Measurements from ENCODE around the gene POU6F2. TPM values are rescaled to one million over a fixed set of nuclear protein-coding genes. Genes with fewer than 3 reads are reported as not detected.
A peak's percentile ranks its signal among the peaks of the same experiment; 100 is the strongest.

The POU6F2 gene
- total and polyA plus RNA-seq, 9 of the 15 experiments (the other 6 are each of a cell fraction or from before 2014, with no cell fraction given): 0.29 to 1.5 (median 0.96) TPM

GRCh38 chr7:39465055-39465929, 487.6 kb downstream of the POU6F2 start:
- CTCF ChIA-PET (ENCODE audit: low intra/inter-chr PET ratio): interaction anchor here (0.7 to 2.0 kb wide), 4 partner anchors 390 to 668 kb away, joined by 3 to 20 read pairs (median 14); no protein-coding TSS in a partner anchor
- Histone ChIP-seq H3K9ac (ENCODE audit: insufficient read depth in 1 of 2, low read depth in 2 of 2, low read length in 2 of 2) (no peak overlapping the region), H3K4me3 (no peak overlapping the region), H3K79me2 (ENCODE audit: control insufficient read depth, insufficient read depth, low read length) (no peaks in the 10 kb centered on the region), H3K27me3 (ENCODE audit: control insufficient read depth in 2 of 2, insufficient read depth in 2 of 2, low read length in 2 of 2) (peaks cover 7 to 8% of the 10 kb centered on the region in 2 experiments; a peak in 3 of 5 replicates), H3K9me1 (ENCODE audit: control insufficient read depth, insufficient read depth, low read length) (no peaks in the 10 kb centered on the region), H4K20me1 (replicated peaks; ENCODE audit: control insufficient read depth, insufficient read depth, low read length) (no peaks in the 10 kb centered on the region), H3K36me3 (ENCODE audit: control insufficient read depth, insufficient read depth, low read length) (no peaks in the 10 kb centered on the region), H2AFZ (ENCODE audit: low read depth, low read length) (peak overlapping the region; percentile 41), H3K27ac (ENCODE audit: extremely low read depth, low read depth, low read length) (no peak overlapping the region), H3K4me2 (ENCODE audit: insufficient read depth, low read length) (0 out of 2 replicates have a peak overlapping the region, but pooled peaks have one; percentile 29), H3K4me1 (replicated peaks in 1 of 2; ENCODE audit: control insufficient read depth in 2 of 2, insufficient read depth in 2 of 2, low read length in 2 of 2) (peaks cover 4 to 9% of the 10 kb centered on the region in 2 experiments; a peak in 4 of 5 replicates), H3K9me3 (replicated peaks; ENCODE audit: control insufficient read depth, insufficient read depth, low read depth, low read length) (no peaks in the 10 kb centered on the region)
- DNase-seq (ENCODE audit: extremely low read depth in 1 of 4, low spot score in 3 of 4) (peak; percentile 52 to 70 (median 60)), ATAC-seq (peak; percentile 95), FAIRE-seq (peak; percentile 96)
- BruUV-seq (replicated peaks): no TSS peak
- WGBS (ENCODE audit: insufficient coverage, low coverage, missing lambda C conversion rate): 15% methylated on average over 18 of the region's 18 CpGs
- in situ Hi-C loops (cut with MboI): loop anchor here (5.0 to 10.0 kb wide), 2 partner anchors 533 to 660 kb away; no protein-coding TSS in a partner anchor
- intact Hi-C loops (cut with micrococcal nuclease): loop anchor here (1.0 to 5.0 kb wide), 5 partner anchors 52 to 668 kb away; no protein-coding TSS in a partner anchor
- POLR2A ChIA-PET: interaction anchor here (0.8 kb wide), 1 partner anchor 10 kb away, joined by 4 read pairs; no protein-coding TSS in a partner anchor
- no peak for TF ChIP-seq ZNF445 (CRISPR knock-in tag; IDR thresholded peaks at IDR 0.05; ENCODE audit: low read depth)
- peak; percentile 69 for TF ChIP-seq TEAD4 (IDR thresholded peaks at IDR 0.05; ENCODE audit: low read length)
- TF ChIP-seq TEAD4 (CRISPR knock-in tag; IDR thresholded peaks at IDR 0.05; ENCODE audit: borderline replicate concordance): no peak
- TF ChIP-seq COPS2 (conservative IDR thresholded peaks at IDR 0.05): no peak
- TF ChIP-seq TEAD1 (CRISPR knock-in tag; IDR thresholded peaks at IDR 0.05): peak; percentile 75 to 92
- peak; percentile 98 for TF ChIP-seq NFE2 (IDR thresholded peaks at IDR 0.05; ENCODE audit: low read depth)
- TF ChIP-seq, protein P1, sequence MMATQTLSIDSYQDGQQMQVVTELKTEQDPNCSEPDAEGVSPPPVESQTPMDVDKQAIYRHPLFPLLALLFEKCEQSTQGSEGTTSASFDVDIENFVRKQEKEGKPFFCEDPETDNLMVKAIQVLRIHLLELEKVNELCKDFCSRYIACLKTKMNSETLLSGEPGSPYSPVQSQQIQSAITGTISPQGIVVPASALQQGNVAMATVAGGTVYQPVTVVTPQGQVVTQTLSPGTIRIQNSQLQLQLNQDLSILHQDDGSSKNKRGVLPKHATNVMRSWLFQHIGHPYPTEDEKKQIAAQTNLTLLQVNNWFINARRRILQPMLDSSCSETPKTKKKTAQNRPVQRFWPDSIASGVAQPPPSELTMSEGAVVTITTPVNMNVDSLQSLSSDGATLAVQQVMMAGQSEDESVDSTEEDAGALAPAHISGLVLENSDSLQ (IDR thresholded peaks at IDR 0.05): peak; percentile 39; the same call in 1 of the 2 replicates
- TF ChIP-seq ZBTB9 (CRISPR knock-in tag; IDR thresholded peaks at IDR 0.05): no peak
- TF ChIP-seq, protein P2, sequence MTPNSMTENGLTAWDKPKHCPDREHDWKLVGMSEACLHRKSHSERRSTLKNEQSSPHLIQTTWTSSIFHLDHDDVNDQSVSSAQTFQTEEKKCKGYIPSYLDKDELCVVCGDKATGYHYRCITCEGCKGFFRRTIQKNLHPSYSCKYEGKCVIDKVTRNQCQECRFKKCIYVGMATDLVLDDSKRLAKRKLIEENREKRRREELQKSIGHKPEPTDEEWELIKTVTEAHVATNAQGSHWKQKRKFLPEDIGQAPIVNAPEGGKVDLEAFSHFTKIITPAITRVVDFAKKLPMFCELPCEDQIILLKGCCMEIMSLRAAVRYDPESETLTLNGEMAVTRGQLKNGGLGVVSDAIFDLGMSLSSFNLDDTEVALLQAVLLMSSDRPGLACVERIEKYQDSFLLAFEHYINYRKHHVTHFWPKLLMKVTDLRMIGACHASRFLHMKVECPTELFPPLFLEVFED (CRISPR knock-in tag; conservative IDR thresholded peaks at IDR 0.05): no peak
- no peak for TF ChIP-seq ESRRB (CRISPR knock-in tag; IDR thresholded peaks at IDR 0.05; ENCODE audit: borderline replicate concordance)
- TF ChIP-seq ZNF175 (CRISPR knock-in tag; IDR thresholded peaks at IDR 0.05; ENCODE audit: low read depth): no peak
- TF ChIP-seq MAFF (IDR thresholded peaks at IDR 0.05; ENCODE audit: low read length): peak; percentile 79
- TF ChIP-seq, protein P3, sequence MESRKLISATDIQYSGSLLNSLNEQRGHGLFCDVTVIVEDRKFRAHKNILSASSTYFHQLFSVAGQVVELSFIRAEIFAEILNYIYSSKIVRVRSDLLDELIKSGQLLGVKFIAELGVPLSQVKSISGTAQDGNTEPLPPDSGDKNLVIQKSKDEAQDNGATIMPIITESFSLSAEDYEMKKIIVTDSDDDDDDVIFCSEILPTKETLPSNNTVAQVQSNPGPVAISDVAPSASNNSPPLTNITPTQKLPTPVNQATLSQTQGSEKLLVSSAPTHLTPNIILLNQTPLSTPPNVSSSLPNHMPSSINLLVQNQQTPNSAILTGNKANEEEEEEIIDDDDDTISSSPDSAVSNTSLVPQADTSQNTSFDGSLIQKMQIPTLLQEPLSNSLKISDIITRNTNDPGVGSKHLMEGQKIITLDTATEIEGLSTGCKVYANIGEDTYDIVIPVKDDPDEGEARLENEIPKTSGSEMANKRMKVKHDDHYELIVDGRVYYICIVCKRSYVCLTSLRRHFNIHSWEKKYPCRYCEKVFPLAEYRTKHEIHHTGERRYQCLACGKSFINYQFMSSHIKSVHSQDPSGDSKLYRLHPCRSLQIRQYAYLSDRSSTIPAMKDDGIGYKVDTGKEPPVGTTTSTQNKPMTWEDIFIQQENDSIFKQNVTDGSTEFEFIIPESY (CRISPR knock-in tag; IDR thresholded peaks at IDR 0.05): no peak
- TF ChIP-seq POLR2AphosphoS2 (IDR thresholded peaks at IDR 0.05; ENCODE audit: low read length): no peak
- TF ChIP-seq ZNF134 (CRISPR knock-in tag; conservative IDR thresholded peaks at IDR 0.05): no peak
- TF ChIP-seq TEAD2 (tag; IDR thresholded peaks at IDR 0.05): peak; percentile 87
